A549 (cell line): Measurements from ENCODE around the gene CNTNAP2.

Experiments
- CBX2 ChIP-seq: fragments of 200-600 bp; sonication (generic); IDR thresholded peaks from 2 replicates; pipeline ENCODE4 v1.6.1; 2016; ENCODE audit warnings: low read depth, mild to moderate bottlenecking, borderline replicate concordance
- CHD2 ChIP-seq: fragments of 150-350 bp; IDR thresholded peaks from 2 replicates; pipeline ENCODE4 v1.6.1; 2014; ENCODE audit warnings: low read length; ENCODE audit not compliant: partially characterized antibody
- HEYL ChIP-seq: fragments of 250-450 bp; sonication (Bioruptor Pico); IDR thresholded peaks from 2 replicates; pipeline ENCODE4 v1.8.0; 2021; ENCODE audit warnings: mild to moderate bottlenecking, moderate library complexity
- TF ChIP-seq, protein P1 (sequence below): fragments of >200 bp; sonication (Bioruptor Twin); formaldehyde crosslinking; IDR thresholded peaks from 3 replicates; pipeline ENCODE4 v1.5.1; 2016
- TF ChIP-seq, protein P2 (sequence below): IDR thresholded peaks from 2 replicates; pipeline ENCODE4 v1.6.1; 2012
- TF ChIP-seq, protein P3 (sequence below): fragments of 250-450 bp; sonication (Bioruptor Pico); IDR thresholded peaks from 2 replicates; pipeline ENCODE4 v1.5.0; 2021; ENCODE audit warnings: mild to moderate bottlenecking, moderate library complexity, borderline replicate concordance

DNA sequence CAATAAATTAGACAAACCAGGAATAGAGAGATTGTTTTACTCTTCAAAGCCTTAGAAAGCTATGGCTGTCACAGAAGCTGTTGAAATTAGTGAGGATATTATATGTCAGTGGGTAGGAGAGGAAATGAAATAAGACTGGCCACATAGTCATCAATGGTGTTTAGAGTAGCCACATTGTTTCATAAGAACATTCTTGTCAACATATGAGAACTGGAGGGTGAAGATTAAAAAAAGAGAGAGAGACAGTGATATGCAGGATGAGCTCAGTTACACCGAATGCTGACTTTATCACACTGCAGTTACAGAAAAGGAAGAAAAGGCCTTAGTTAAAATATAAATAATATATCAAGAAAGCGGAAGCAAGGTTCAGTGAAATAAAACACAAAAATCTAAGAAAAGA lies 412.0 kb downstream of the CNTNAP2 start:
- TF ChIP-seq CBX2 (no peak), CHD2 (no peak), HEYL (no peak)
- TF ChIP-seq, protein P1, sequence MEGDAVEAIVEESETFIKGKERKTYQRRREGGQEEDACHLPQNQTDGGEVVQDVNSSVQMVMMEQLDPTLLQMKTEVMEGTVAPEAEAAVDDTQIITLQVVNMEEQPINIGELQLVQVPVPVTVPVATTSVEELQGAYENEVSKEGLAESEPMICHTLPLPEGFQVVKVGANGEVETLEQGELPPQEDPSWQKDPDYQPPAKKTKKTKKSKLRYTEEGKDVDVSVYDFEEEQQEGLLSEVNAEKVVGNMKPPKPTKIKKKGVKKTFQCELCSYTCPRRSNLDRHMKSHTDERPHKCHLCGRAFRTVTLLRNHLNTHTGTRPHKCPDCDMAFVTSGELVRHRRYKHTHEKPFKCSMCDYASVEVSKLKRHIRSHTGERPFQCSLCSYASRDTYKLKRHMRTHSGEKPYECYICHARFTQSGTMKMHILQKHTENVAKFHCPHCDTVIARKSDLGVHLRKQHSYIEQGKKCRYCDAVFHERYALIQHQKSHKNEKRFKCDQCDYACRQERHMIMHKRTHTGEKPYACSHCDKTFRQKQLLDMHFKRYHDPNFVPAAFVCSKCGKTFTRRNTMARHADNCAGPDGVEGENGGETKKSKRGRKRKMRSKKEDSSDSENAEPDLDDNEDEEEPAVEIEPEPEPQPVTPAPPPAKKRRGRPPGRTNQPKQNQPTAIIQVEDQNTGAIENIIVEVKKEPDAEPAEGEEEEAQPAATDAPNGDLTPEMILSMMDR: no peak
- TF ChIP-seq, protein P2, sequence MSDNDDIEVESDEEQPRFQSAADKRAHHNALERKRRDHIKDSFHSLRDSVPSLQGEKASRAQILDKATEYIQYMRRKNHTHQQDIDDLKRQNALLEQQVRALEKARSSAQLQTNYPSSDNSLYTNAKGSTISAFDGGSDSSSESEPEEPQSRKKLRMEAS: no peak
- TF ChIP-seq, protein P3, sequence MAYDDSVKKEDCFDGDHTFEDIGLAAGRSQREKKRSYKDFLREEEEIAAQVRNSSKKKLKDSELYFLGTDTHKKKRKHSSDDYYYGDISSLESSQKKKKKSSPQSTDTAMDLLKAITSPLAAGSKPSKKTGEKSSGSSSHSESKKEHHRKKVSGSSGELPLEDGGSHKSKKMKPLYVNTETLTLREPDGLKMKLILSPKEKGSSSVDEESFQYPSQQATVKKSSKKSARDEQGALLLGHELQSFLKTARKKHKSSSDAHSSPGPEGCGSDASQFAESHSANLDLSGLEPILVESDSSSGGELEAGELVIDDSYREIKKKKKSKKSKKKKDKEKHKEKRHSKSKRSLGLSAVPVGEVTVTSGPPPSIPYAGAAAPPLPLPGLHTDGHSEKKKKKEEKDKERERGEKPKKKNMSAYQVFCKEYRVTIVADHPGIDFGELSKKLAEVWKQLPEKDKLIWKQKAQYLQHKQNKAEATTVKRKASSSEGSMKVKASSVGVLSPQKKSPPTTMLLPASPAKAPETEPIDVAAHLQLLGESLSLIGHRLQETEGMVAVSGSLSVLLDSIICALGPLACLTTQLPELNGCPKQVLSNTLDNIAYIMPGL (CRISPR knock-in tag): no peak
